ENCODE results near the gene GJA3. TPM values are rescaled to one million over a fixed set of nuclear protein-coding genes. Genes with fewer than 3 reads are reported as not detected.

The GJA3 gene
- total and polyA plus RNA-seq, 10 of the 15 experiments (the other 5 are each of a cell fraction or from before 2014, with no cell fraction given) = 0.03 to 0.11 (median 0.04) TPM; not detected in 5

DNA sequence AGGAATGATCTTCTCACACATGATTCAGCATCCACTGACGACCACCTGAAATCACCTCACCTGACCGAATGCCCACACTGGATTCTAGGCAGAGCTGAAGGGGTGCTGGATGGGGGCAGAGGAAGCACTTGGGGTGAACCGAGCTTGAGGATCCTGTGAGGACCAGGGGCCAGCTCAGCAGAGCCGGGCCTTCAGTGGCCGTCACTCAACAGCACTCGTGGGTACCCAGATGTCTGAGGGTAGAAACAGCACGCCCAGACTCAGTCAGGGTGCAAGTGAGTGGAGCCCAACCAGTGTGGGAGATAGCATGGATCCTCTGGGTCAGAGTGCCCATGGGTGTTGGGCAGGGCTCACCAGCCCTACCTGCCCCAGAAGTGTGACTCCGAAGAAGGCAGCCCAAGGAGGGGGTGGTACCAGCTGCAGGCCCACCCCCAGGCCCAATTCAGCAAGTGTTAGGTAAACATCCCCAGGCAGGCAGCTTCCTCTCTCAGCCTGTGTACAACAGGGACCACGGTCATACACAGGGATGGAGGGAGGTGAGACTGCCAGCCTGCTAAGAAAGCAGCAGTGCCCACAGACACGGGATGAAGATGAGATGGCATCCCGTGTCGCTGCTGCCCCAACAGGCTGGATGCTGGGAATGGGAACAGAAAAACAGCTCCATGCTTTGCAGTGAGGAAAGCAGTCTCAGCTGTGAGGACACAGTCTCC is 16.6 kb downstream of the GJA3 start (continued):
- TF ChIP-seq, protein P1, sequence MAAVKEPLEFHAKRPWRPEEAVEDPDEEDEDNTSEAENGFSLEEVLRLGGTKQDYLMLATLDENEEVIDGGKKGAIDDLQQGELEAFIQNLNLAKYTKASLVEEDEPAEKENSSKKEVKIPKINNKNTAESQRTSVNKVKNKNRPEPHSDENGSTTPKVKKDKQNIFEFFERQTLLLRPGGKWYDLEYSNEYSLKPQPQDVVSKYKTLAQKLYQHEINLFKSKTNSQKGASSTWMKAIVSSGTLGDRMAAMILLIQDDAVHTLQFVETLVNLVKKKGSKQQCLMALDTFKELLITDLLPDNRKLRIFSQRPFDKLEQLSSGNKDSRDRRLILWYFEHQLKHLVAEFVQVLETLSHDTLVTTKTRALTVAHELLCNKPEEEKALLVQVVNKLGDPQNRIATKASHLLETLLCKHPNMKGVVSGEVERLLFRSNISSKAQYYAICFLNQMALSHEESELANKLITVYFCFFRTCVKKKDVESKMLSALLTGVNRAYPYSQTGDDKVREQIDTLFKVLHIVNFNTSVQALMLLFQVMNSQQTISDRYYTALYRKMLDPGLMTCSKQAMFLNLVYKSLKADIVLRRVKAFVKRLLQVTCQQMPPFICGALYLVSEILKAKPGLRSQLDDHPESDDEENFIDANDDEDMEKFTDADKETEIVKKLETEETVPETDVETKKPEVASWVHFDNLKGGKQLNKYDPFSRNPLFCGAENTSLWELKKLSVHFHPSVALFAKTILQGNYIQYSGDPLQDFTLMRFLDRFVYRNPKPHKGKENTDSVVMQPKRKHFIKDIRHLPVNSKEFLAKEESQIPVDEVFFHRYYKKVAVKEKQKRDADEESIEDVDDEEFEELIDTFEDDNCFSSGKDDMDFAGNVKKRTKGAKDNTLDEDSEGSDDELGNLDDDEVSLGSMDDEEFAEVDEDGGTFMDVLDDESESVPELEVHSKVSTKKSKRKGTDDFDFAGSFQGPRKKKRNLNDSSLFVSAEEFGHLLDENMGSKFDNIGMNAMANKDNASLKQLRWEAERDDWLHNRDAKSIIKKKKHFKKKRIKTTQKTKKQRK (IDR thresholded peaks at IDR 0.05; ENCODE audit: low read depth, low read length) = no peak
- TF ChIP-seq SPI1 (IDR thresholded peaks at IDR 0.05; ENCODE audit: borderline replicate concordance, insufficient read depth, low read depth, low read length) (no peak), HDAC2 (IDR thresholded peaks at IDR 0.05) (no peak), CBFB (IDR thresholded peaks at IDR 0.05; ENCODE audit: low read depth) (no peak), MTA3 (IDR thresholded peaks at IDR 0.05; ENCODE audit: borderline replicate concordance, low read length) (no peak), POLR2AphosphoS5 (IDR thresholded peaks at IDR 0.05; ENCODE audit: low read length) (no peak)

DNA sequence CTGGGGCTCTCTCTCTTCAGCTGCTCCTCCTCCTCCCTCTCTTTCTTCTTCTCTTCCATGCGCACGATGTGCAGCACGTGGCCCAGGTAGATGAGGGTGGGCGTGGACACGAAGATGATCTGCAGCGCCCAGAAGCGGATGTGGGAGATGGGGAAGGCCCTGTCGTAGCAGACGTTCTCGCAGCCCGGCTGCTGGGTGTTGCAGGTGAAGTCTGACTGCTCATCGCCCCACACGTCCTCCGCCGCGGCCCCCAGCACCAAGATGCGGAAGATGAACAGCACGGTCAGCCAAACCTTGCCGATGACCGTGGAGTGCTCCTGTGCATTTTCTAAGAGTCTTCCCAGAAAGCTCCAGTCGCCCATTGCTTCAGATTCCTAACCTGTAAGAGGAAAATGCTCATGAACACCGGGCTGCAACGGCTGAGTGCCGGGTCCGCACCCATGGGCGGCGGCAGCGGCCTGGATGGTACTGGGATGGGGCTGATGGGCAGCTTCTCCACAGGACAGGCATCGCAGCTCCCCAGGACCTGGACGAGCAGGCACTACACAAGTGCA is 17.8 kb downstream of the GJA3 start:
- CTCF ChIA-PET = no interaction called here
- FAIRE-seq = no peak
- TF ChIP-seq STAT3 (IDR thresholded peaks at IDR 0.05; ENCODE audit: low read depth, low read length) (no peak), KDM1A (IDR thresholded peaks at IDR 0.05; ENCODE audit: borderline replicate concordance) (no peak), TCF7 (IDR thresholded peaks at IDR 0.05; ENCODE audit: borderline replicate concordance) (no peak), MEF2B (IDR thresholded peaks at IDR 0.05; ENCODE audit: partially characterized antibody, poor library complexity, severe bottlenecking) (no peak), FOXK2 (IDR thresholded peaks at IDR 0.05) (no peak), HDGF (IDR thresholded peaks at IDR 0.05) (no peak), MYC (IDR thresholded peaks at IDR 0.05; ENCODE audit: insufficient read depth, insufficient read length, insufficient replicate concordance, low read length, severe bottlenecking) (no peak), PML (IDR thresholded peaks at IDR 0.05; ENCODE audit: low read length) (no peak), TAF1 (IDR thresholded peaks at IDR 0.05; ENCODE audit: borderline replicate concordance, low read depth, low read length) (no peak)
- TF ChIP-seq, protein P2, sequence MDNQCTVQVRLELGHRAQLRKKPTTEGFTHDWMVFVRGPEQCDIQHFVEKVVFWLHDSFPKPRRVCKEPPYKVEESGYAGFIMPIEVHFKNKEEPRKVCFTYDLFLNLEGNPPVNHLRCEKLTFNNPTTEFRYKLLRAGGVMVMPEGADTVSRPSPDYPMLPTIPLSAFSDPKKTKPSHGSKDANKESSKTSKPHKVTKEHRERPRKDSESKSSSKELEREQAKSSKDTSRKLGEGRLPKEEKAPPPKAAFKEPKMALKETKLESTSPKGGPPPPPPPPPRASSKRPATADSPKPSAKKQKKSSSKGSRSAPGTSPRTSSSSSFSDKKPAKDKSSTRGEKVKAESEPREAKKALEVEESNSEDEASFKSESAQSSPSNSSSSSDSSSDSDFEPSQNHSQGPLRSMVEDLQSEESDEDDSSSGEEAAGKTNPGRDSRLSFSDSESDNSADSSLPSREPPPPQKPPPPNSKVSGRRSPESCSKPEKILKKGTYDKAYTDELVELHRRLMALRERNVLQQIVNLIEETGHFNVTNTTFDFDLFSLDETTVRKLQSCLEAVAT (IDR thresholded peaks at IDR 0.05) = no peak
- TF ChIP-seq, protein P3, sequence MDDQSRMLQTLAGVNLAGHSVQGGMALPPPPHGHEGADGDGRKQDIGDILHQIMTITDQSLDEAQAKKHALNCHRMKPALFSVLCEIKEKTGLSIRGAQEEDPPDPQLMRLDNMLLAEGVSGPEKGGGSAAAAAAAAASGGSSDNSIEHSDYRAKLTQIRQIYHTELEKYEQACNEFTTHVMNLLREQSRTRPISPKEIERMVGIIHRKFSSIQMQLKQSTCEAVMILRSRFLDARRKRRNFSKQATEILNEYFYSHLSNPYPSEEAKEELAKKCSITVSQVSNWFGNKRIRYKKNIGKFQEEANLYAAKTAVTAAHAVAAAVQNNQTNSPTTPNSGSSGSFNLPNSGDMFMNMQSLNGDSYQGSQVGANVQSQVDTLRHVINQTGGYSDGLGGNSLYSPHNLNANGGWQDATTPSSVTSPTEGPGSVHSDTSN (IDR thresholded peaks at IDR 0.05; ENCODE audit: insufficient replicate concordance, low read depth, low read length) = no peak

More for the DNA sequence above, 17.8 kb downstream of the GJA3 start:
- Histone ChIP-seq H2AFZ (ENCODE audit: control insufficient read depth, low read depth, low read length) (no peak overlapping the region), H3K27me3 (replicated peaks in 1 of 2; ENCODE audit: control insufficient read depth in 2 of 2, insufficient read depth in 2 of 2, low read length in 1 of 2) (peaks cover 0 to 3% of the 10 kb centered on the region in 2 experiments; a peak in 2 of 4 replicates), H3K4me2 (ENCODE audit: control insufficient read depth, insufficient read depth) (no peak overlapping the region), H3K4me1 (ENCODE audit: control insufficient read depth, insufficient read depth, low read length) (no peaks in the 10 kb centered on the region), H3K9me3 (replicated peaks; ENCODE audit: control insufficient read depth, insufficient read depth, low read length) (no peaks in the 10 kb centered on the region), H3K79me2 (ENCODE audit: control insufficient read depth, insufficient read depth, low read length) (no peaks in the 10 kb centered on the region), H3K4me3 (no peak overlapping the region), H3K9ac (ENCODE audit: control insufficient read depth, insufficient read depth, low read length) (no peak overlapping the region), H3K36me3 (ENCODE audit: control insufficient read depth in 2 of 2, insufficient read depth in 2 of 2, low read length in 1 of 2) (no peaks in the 10 kb centered on the region), H4K20me1 (ENCODE audit: control insufficient read depth, insufficient read depth) (no peaks in the 10 kb centered on the region), H3K27ac (ENCODE audit: control insufficient read depth, insufficient read depth) (no peak overlapping the region)
- WGBS (ENCODE audit: insufficient coverage, insufficient replicate concordance, low lambda C conversion rate, missing lambda C conversion rate) = 68% methylated on average over 30 of the region's 30 CpGs
- SMC1A ChIA-PET (ENCODE audit: uncharacterized antibody, unreplicated experiment) = interaction anchor here (1.0 kb wide), 1 partner anchor 16 kb away, joined by 3 read pairs; no protein-coding TSS in a partner anchor
- POLR2A ChIA-PET = no interaction called here
- ATAC-seq (no peak), DNase-seq (ENCODE audit: low read depth, low spot score) (no peak)
- no TSS peak for BruUV-seq (replicated peaks)
- RAD21 ChIA-PET (ENCODE audit: unreplicated experiment) = no interaction called here
- in situ Hi-C loops (cut with MboI) = no loop called here
- intact Hi-C loops (cut with micrococcal nuclease; ENCODE audit: unreplicated experiment) = no loop called here

Data from GM12878 (cell line).